Caco-2 (cell line): ENCODE measurements around the gene ARHGAP18. TPM values are rescaled to one million over a fixed set of nuclear protein-coding genes. Genes with fewer than 3 reads are reported as not detected.

Experiments
- BruUV-seq: library from RNA; stranded (reverse); fragments of 400-500 nt; replicated peaks from 2 replicates; lab custom pipeline; 2021; lab: Mats Ljungman, UMichigan
- CTCF ChIA-PET: fragments of 300-600 bp; sonication (Branson Sonifier 250); formaldehyde crosslinking; loops from one replicate; lab custom pipeline; 2022; ENCODE audit warnings: antibody characterized with exemption; lab: Charles Lee
- POLR2A ChIA-PET: fragments of 300-600 bp; sonication (Branson Sonifier 250); formaldehyde crosslinking; loops from one replicate; lab custom pipeline; 2022; ENCODE audit warnings: antibody characterized with exemption; lab: Charles Lee
- DNase-seq, 2 experiments: peaks; one replicate each; pipeline versions ENCODE4 v3.0.0 to v3.0.0-alpha.2; 2020 to 2022
- H3K27me3 ChIP-seq: replicated peaks from 2 replicates; pipeline ENCODE4 v1.6.0; 2011; ENCODE audit warnings: low read length; ENCODE audit not compliant: control insufficient read depth, insufficient read depth
- H3K36me3 ChIP-seq: 2 replicates; pipeline ENCODE4 v1.5.1; 2011; ENCODE audit warnings: low read length; ENCODE audit not compliant: control insufficient read depth, insufficient read depth
- H3K4me1 ChIP-seq: fragments of 250-450 bp; sonication (Bioruptor Pico); 2 replicates; pipeline ENCODE4 v1.5.1; 2020; ENCODE audit warnings: mild to moderate bottlenecking
- H3K4me3 ChIP-seq: 2 replicates; pipeline ENCODE4 v1.5.1; 2011; ENCODE audit warnings: low read depth, mild to moderate bottlenecking, control low read depth, low read length
- H3K9me3 ChIP-seq: fragments of 250-450 bp; sonication (Bioruptor Pico); 2 replicates; pipeline ENCODE4 v1.5.1; 2020; ENCODE audit warnings: mild to moderate bottlenecking, moderate library complexity
- H3K27ac Mint-ChIP-seq: one replicate; pipeline ENCODE4 v1.8.0; 2022; ENCODE audit warnings: mixed read lengths; ENCODE audit not compliant: unreplicated experiment
- H3K27me3 Mint-ChIP-seq: one replicate; pipeline ENCODE4 v1.8.0; 2022; ENCODE audit warnings: mixed read lengths; ENCODE audit not compliant: insufficient read depth, unreplicated experiment
- H3K36me3 Mint-ChIP-seq: one replicate; pipeline ENCODE4 v1.8.0; 2022; ENCODE audit warnings: mild to moderate bottlenecking, mixed read lengths; ENCODE audit not compliant: insufficient read depth, unreplicated experiment
- H3K4me1 Mint-ChIP-seq: one replicate; pipeline ENCODE4 v1.8.0; 2022; ENCODE audit warnings: low read depth, mixed read lengths; ENCODE audit not compliant: unreplicated experiment
- H3K4me3 Mint-ChIP-seq: one replicate; pipeline ENCODE4 v1.8.0; 2022; ENCODE audit warnings: mild to moderate bottlenecking, moderate library complexity, mixed read lengths; ENCODE audit not compliant: unreplicated experiment
- H3K9me3 Mint-ChIP-seq: one replicate; pipeline ENCODE4 v1.8.0; 2022; ENCODE audit warnings: mixed read lengths; ENCODE audit not compliant: unreplicated experiment
- intact Hi-C: fragments of 100-400 bp; cut with micrococcal nuclease; formaldehyde crosslinking; loops from one replicate; pipeline ENCODE4 v1.10.0; 2022; ENCODE audit not compliant: unreplicated experiment
- total RNA-seq: library from RNA; stranded (reverse); gene quantifications from 2 replicates; pipeline ENCODE4 v1.2.3, GENCODE V29; 2022
- TF ChIP-seq, protein P1 (sequence below), 2 experiments: fragments of 200-600 bp in 1 of 2; IDR thresholded peaks; 1 replicate in 1 of 2; 2 replicates in 1 of 2; pipeline versions ENCODE4 v1.5.1 to v1.8.0; 2011 to 2022; ENCODE audit warnings: antibody characterized with exemption in 1 of 2, control low read depth in 1 of 2, inconsistent platforms in 1 of 2, low read depth in 1 of 2, low read length in 1 of 2, mild to moderate bottlenecking in 1 of 2, moderate library complexity in 1 of 2; ENCODE audit not compliant: insufficient read depth in 1 of 2, severe bottlenecking in 1 of 2, unreplicated experiment in 1 of 2

The ARHGAP18 gene
- total RNA-seq, 1 experiment from 2014 or later = 15.0 TPM

GRCh38 chr6:129543981-129544380, 166.0 kb downstream of the ARHGAP18 start:
- POLR2A ChIA-PET = no interaction called here

GRCh38 chr6:129542705-129543104, 167.3 kb downstream of the ARHGAP18 start:
- Mint-ChIP-seq H3K4me1 (peaks cover 7% of the 10 kb centered on the region), H3K27me3 (no peaks in the 10 kb centered on the region), H3K36me3 (no peaks in the 10 kb centered on the region), H3K4me3 (no peak overlapping the region), H3K27ac (no peak overlapping the region), H3K9me3 (no peaks in the 10 kb centered on the region)
- H3K4me3 ChIP-seq = no peak overlapping the region
- H3K36me3 ChIP-seq = no peaks in the 10 kb centered on the region
- no peak for DNase-seq
- TF ChIP-seq, protein P1, sequence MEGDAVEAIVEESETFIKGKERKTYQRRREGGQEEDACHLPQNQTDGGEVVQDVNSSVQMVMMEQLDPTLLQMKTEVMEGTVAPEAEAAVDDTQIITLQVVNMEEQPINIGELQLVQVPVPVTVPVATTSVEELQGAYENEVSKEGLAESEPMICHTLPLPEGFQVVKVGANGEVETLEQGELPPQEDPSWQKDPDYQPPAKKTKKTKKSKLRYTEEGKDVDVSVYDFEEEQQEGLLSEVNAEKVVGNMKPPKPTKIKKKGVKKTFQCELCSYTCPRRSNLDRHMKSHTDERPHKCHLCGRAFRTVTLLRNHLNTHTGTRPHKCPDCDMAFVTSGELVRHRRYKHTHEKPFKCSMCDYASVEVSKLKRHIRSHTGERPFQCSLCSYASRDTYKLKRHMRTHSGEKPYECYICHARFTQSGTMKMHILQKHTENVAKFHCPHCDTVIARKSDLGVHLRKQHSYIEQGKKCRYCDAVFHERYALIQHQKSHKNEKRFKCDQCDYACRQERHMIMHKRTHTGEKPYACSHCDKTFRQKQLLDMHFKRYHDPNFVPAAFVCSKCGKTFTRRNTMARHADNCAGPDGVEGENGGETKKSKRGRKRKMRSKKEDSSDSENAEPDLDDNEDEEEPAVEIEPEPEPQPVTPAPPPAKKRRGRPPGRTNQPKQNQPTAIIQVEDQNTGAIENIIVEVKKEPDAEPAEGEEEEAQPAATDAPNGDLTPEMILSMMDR (IDR thresholded peaks at IDR 0.05; ENCODE audit: insufficient read depth in 1 of 2, low read depth in 1 of 2, low read length in 1 of 2, severe bottlenecking in 1 of 2, unreplicated experiment in 1 of 2) = no peak
- peaks cover 20% of the 10 kb centered on the region for H3K4me1 ChIP-seq
- BruUV-seq = no TSS peak
- POLR2A ChIA-PET = no interaction called here
- no peaks in the 10 kb centered on the region for H3K9me3 ChIP-seq
- CTCF ChIA-PET = no interaction called here
- intact Hi-C loops = no loop called here
- no peaks in the 10 kb centered on the region for H3K27me3 ChIP-seq

More at GRCh38 chr6:129543981-129544380, 166.0 kb downstream of the ARHGAP18 start:
- intact Hi-C loops = no loop called here
- CTCF ChIA-PET = no interaction called here
- no TSS peak for BruUV-seq
- no peaks in the 10 kb centered on the region for H3K9me3 Mint-ChIP-seq
- Histone ChIP-seq H3K36me3 (no peaks in the 10 kb centered on the region), H3K9me3 (no peaks in the 10 kb centered on the region), H3K4me1 (peaks cover 20% of the 10 kb centered on the region), H3K4me3 (no peak overlapping the region), H3K27me3 (no peaks in the 10 kb centered on the region)
- H3K4me3 Mint-ChIP-seq = no peak overlapping the region
- TF ChIP-seq, protein P1 (IDR thresholded peaks at IDR 0.05; ENCODE audit: insufficient read depth in 1 of 2, low read depth in 1 of 2, low read length in 1 of 2, severe bottlenecking in 1 of 2, unreplicated experiment in 1 of 2) = no peak
- no peak for DNase-seq
- H3K36me3 Mint-ChIP-seq = no peaks in the 10 kb centered on the region
- H3K4me1 Mint-ChIP-seq = peaks cover 7% of the 10 kb centered on the region
- no peak overlapping the region for H3K27ac Mint-ChIP-seq
- H3K27me3 Mint-ChIP-seq = no peaks in the 10 kb centered on the region

GRCh38 chr6:129539032-129539431, 170.9 kb downstream of the ARHGAP18 start:
- H3K4me3 Mint-ChIP-seq = no peak overlapping the region
- H3K36me3 Mint-ChIP-seq = no peaks in the 10 kb centered on the region
- Histone ChIP-seq H3K4me3 (no peak overlapping the region), H3K4me1 (no peaks in the 10 kb centered on the region), H3K27me3 (no peaks in the 10 kb centered on the region), H3K36me3 (no peaks in the 10 kb centered on the region), H3K9me3 (no peaks in the 10 kb centered on the region)
- TF ChIP-seq, protein P1 (IDR thresholded peaks at IDR 0.05; ENCODE audit: insufficient read depth in 1 of 2, low read depth in 1 of 2, low read length in 1 of 2, severe bottlenecking in 1 of 2, unreplicated experiment in 1 of 2) = no peak
- no TSS peak for BruUV-seq
- ChIA-PET POLR2A (no interaction called here), CTCF (no interaction called here)
- no peaks in the 10 kb centered on the region for H3K4me1 Mint-ChIP-seq
- H3K27ac Mint-ChIP-seq = no peak overlapping the region
- H3K9me3 Mint-ChIP-seq = peaks cover 5% of the 10 kb centered on the region
- intact Hi-C loops = no loop called here
- no peaks in the 10 kb centered on the region for H3K27me3 Mint-ChIP-seq
- no peak for DNase-seq
